HepG2 (cell line): Measurements from ENCODE around the gene CSTB. TPM values are rescaled to one million over a fixed set of nuclear protein-coding genes. Genes with fewer than 3 reads are reported as not detected.

Experiments
- AKAP8 ChIP-seq: sonication (generic); formaldehyde crosslinking; IDR thresholded peaks from 2 replicates; pipeline ENCODE4 v1.5.1; 2020; ENCODE audit warnings: mild to moderate bottlenecking, missing genetic modification reagents
- KDM5B ChIP-seq: sonication (generic); formaldehyde crosslinking; IDR thresholded peaks from 2 replicates; pipeline ENCODE4 v1.4.0; 2020; ENCODE audit warnings: missing genetic modification reagents, mild to moderate bottlenecking, borderline replicate concordance
- KDM6A ChIP-seq: IDR thresholded peaks from 2 replicates; pipeline ENCODE4 v1.6.1; 2016; ENCODE audit warnings: low read depth
- SIX1 ChIP-seq: sonication (generic); formaldehyde crosslinking; IDR thresholded peaks from 2 replicates; pipeline ENCODE4 v1.4.0; 2020; ENCODE audit warnings: missing genetic modification reagents, borderline replicate concordance
- ZBTB7A ChIP-seq: sonication (generic); formaldehyde crosslinking; IDR thresholded peaks from 2 replicates; pipeline ENCODE4 v1.8.0; 2022; ENCODE audit warnings: mild to moderate bottlenecking, missing genetic modification reagents
- ZNF20 ChIP-seq: sonication (generic); formaldehyde crosslinking; IDR thresholded peaks from 2 replicates; pipeline ENCODE4 v1.4.0; 2020; ENCODE audit warnings: mild to moderate bottlenecking, moderate library complexity, missing genetic modification reagents
- ZNF235 ChIP-seq: sonication (generic); formaldehyde crosslinking; IDR thresholded peaks from 2 replicates; pipeline ENCODE4 v1.8.1; 2023; ENCODE audit warnings: mild to moderate bottlenecking, missing genetic modification reagents, borderline replicate concordance
- ZNF501 ChIP-seq: sonication (generic); formaldehyde crosslinking; IDR thresholded peaks from 2 replicates; pipeline ENCODE4 v1.5.1; 2020; ENCODE audit warnings: mild to moderate bottlenecking, moderate library complexity, missing genetic modification reagents
- polyA plus RNA-seq, 8 experiments: library from polyadenylated mRNA; depleted of rRNA in 3 of 8; stranded (reverse) in 7 of 8; unstranded in 1 of 8; fragments of >200 nt; fragmentation: Illumina TruSeq in 4 of 8; extraction: Trizol in 4 of 8; gene quantifications; 2 replicates each; pipeline versions ENCODE4 v1.2.1 to v1.2.3, GENCODE V29; 2011 to 2016; ENCODE audit warnings: low read depth in 4 of 8, missing spikeins in 1 of 8, mixed read lengths in 1 of 8; ENCODE audit not compliant: insufficient read depth in 1 of 8
- total RNA-seq, 5 experiments: library from RNA; depleted of rRNA; stranded (reverse); fragments of >200 nt; fragmentation: Illumina TruSeq; extraction: Trizol; gene quantifications; 2 replicates each; pipeline ENCODE4 v1.2.3, GENCODE V29; 2016; ENCODE audit warnings: low read depth in 1 of 5
- TF ChIP-seq, protein P1 (sequence below): sonication (generic); formaldehyde crosslinking; IDR thresholded peaks from 2 replicates; pipeline ENCODE4 v1.4.0; 2020; ENCODE audit warnings: mild to moderate bottlenecking, missing genetic modification reagents
- TF ChIP-seq, protein P2 (sequence below): sonication (generic); formaldehyde crosslinking; IDR thresholded peaks from 2 replicates; pipeline ENCODE4 v1.4.0; 2020; ENCODE audit warnings: missing genetic modification reagents, mild to moderate bottlenecking, borderline replicate concordance
- TF ChIP-seq, protein P3 (sequence below): sonication (generic); formaldehyde crosslinking; IDR thresholded peaks from 2 replicates; pipeline ENCODE4 v1.8.1; 2023; ENCODE audit warnings: missing genetic modification reagents, mild to moderate bottlenecking, borderline replicate concordance
- TF ChIP-seq, protein P4 (sequence below): sonication (generic); formaldehyde crosslinking; IDR thresholded peaks from 2 replicates; pipeline ENCODE4 v1.4.0; 2020; ENCODE audit warnings: missing genetic modification reagents
- TF ChIP-seq, protein P5 (sequence below): sonication (generic); formaldehyde crosslinking; IDR thresholded peaks from 2 replicates; pipeline ENCODE4 v1.5.0; 2020; ENCODE audit warnings: mild to moderate bottlenecking, missing genetic modification reagents

Gene CSTB
- total and polyA plus RNA-seq, 2 of the 13 experiments (the other 11 are each of a cell fraction or from before 2014, with no cell fraction given): 11.7 to 94.1 TPM

DNA sequence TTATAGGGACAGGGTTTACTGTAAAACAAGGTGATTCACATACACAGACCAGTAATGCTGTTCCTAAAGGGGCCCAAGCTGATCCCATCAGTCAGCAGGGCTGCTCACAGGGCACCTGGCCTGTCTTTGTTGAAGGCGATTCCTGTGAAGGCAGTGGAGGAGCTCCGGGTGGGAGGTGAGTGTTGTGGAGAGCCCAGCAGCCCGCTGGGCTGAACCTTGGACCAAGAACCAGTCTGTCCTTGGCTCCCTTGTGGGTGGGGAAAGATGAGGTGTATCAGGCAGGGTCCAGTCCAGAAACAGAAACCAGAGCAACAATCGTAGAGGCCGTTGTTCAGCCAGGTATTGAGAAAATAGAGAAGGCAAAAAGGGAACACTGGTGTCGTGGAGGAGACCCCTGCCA lies 44.6 kb downstream of the CSTB start (continued):
- TF ChIP-seq, protein P1, sequence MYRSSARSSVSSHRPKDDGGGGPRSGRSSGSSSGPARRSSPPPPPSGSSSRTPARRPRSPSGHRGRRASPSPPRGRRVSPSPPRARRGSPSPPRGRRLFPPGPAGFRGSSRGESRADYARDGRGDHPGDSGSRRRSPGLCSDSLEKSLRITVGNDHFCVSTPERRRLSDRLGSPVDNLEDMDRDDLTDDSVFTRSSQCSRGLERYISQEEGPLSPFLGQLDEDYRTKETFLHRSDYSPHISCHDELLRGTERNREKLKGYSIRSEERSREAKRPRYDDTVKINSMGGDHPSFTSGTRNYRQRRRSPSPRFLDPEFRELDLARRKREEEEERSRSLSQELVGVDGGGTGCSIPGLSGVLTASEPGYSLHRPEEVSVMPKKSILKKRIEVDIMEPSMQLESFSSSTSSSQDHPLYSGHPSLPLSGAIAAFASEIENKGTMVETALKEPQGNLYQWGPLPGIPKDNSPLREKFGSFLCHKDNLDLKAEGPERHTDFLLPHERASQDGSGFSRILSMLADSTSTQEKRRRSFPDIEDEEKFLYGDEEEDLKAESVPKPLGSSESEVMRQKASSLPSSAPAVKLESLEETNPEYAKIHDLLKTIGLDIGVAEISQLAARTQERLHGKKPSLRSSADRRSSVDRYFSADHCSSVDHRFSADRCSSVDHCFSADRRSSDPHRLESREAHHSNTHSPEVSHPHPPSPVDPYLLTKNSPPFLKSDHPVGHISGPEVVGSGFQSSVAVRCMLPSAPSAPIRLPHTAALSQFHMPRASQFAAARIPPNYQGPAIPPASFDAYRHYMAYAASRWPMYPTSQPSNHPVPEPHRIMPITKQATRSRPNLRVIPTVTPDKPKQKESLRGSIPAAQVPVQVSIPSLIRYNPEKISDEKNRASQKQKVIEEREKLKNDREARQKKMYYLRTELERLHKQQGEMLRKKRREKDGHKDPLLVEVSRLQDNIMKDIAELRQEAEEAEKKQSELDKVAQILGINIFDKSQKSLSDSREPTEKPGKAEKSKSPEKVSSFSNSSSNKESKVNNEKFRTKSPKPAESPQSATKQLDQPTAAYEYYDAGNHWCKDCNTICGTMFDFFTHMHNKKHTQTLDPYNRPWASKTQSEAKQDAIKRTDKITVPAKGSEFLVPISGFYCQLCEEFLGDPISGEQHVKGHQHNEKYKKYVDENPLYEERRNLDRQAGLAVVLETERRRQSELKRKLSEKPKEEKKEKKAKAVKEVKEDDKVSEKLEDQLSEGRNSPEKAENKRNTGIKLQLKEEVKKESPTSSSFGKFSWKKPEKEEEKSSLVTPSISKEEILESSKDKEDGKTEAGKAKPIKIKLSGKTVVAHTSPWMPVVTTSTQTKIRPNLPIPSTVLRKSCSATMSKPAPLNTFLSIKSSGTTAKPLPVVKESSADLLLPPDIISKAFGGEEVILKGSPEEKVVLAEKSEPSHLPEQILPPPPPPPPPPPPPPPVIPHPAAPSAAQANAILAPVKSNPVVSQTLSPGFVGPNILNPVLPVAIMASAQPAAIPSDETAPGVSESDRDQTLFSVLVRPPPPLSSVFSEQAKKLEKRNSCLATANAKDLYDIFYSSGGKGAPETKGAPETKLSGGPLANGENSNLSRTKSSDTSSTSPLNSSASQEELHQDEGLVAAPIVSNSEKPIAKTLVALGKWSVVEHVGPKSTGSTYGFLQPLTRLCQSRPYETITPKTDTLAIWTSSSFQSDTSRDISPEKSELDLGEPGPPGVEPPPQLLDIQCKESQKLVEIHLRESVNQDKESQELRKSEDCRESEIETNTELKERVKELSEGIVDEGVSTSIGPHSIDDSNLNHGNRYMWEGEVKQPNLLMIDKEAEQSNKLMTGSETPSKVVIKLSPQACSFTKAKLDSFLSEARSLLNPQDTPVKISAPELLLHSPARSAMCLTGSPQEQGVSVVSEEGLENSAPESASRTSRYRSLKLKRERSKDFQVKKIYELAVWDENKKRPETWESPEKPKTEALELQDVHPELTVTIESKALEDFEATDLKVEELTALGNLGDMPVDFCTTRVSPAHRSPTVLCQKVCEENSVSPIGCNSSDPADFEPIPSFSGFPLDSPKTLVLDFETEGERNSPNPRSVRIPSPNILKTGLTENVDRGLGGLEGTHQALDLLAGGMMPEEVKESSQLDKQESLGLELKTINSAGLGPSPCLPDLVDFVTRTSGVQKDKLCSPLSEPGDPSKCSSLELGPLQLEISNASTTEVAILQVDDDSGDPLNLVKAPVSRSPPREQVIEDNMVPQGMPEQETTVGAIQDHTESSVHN (CRISPR knock-in tag): no peak
- TF ChIP-seq, protein P2, sequence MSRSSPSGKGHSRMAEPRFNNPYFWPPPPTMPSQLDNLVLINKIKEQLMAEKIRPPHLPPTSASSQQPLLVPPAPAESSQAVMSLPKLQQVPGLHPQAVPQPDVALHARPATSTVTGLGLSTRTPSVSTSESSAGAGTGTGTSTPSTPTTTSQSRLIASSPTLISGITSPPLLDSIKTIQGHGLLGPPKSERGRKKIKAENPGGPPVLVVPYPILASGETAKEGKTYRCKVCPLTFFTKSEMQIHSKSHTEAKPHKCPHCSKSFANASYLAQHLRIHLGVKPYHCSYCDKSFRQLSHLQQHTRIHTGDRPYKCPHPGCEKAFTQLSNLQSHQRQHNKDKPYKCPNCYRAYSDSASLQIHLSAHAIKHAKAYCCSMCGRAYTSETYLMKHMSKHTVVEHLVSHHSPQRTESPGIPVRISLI (CRISPR knock-in tag): no peak
- TF ChIP-seq, protein P3, sequence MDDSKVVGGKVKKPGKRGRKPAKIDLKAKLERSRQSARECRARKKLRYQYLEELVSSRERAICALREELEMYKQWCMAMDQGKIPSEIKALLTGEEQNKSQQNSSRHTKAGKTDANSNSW (CRISPR knock-in tag): no peak
- TF ChIP-seq, protein P4, sequence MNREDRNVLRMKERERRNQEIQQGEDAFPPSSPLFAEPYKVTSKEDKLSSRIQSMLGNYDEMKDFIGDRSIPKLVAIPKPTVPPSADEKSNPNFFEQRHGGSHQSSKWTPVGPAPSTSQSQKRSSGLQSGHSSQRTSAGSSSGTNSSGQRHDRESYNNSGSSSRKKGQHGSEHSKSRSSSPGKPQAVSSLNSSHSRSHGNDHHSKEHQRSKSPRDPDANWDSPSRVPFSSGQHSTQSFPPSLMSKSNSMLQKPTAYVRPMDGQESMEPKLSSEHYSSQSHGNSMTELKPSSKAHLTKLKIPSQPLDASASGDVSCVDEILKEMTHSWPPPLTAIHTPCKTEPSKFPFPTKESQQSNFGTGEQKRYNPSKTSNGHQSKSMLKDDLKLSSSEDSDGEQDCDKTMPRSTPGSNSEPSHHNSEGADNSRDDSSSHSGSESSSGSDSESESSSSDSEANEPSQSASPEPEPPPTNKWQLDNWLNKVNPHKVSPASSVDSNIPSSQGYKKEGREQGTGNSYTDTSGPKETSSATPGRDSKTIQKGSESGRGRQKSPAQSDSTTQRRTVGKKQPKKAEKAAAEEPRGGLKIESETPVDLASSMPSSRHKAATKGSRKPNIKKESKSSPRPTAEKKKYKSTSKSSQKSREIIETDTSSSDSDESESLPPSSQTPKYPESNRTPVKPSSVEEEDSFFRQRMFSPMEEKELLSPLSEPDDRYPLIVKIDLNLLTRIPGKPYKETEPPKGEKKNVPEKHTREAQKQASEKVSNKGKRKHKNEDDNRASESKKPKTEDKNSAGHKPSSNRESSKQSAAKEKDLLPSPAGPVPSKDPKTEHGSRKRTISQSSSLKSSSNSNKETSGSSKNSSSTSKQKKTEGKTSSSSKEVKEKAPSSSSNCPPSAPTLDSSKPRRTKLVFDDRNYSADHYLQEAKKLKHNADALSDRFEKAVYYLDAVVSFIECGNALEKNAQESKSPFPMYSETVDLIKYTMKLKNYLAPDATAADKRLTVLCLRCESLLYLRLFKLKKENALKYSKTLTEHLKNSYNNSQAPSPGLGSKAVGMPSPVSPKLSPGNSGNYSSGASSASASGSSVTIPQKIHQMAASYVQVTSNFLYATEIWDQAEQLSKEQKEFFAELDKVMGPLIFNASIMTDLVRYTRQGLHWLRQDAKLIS (CRISPR knock-in tag): no peak
- TF ChIP-seq ZBTB7A (CRISPR knock-in tag): peak; percentile 70; the same call in 1 of the 2 replicates
- TF ChIP-seq ZNF501: 0 out of 2 replicates have a peak, but pooled peaks have one; percentile 12
- TF ChIP-seq, protein P5, sequence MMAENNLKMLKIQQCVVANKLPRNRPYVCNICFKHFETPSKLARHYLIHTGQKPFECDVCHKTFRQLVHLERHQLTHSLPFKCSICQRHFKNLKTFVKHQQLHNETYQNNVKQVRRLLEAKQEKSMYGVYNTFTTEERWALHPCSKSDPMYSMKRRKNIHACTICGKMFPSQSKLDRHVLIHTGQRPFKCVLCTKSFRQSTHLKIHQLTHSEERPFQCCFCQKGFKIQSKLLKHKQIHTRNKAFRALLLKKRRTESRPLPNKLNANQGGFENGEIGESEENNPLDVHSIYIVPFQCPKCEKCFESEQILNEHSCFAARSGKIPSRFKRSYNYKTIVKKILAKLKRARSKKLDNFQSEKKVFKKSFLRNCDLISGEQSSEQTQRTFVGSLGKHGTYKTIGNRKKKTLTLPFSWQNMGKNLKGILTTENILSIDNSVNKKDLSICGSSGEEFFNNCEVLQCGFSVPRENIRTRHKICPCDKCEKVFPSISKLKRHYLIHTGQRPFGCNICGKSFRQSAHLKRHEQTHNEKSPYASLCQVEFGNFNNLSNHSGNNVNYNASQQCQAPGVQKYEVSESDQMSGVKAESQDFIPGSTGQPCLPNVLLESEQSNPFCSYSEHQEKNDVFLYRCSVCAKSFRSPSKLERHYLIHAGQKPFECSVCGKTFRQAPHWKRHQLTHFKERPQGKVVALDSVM: peak; percentile 49; the same call in 1 of the 2 replicates
- TF ChIP-seq KDM6A (CRISPR knock-in tag): peak; percentile 39; the same call in 1 of the 2 replicates
- TF ChIP-seq AKAP8 (CRISPR knock-in tag): no peak
- no peak for TF ChIP-seq ZNF20 (CRISPR knock-in tag)
- TF ChIP-seq SIX1 (CRISPR knock-in tag): 0 out of 2 replicates have a peak, but pooled peaks have one; percentile 13
- TF ChIP-seq KDM5B (CRISPR knock-in tag): peak; percentile 61; the same call in 1 of the 2 replicates
- TF ChIP-seq ZNF235 (CRISPR knock-in tag): no peak
